Adrenal gland (tissue), 12 donors: ENCODE results near the gene RHOB. TPM values are rescaled to one million over a fixed set of nuclear protein-coding genes. Genes with fewer than 3 reads are reported as not detected.

ENCODE experiments used
- DNase-seq, 7 donors: peaks; one replicate each; pipeline ENCODE4 v3.0.0-alpha.2; 2019 to 2020
- H3K27ac ChIP-seq, 5 donors: fragments of 200-600 bp; sonication (generic) in 4 of 5; 1 replicate in 3 of 5; 2 replicates in 2 of 5; pipeline versions ENCODE4 v1.5.1 to v1.8.0; 2016 to 2020; ENCODE audit warnings: mild to moderate bottlenecking in 1 of 5
- H3K27me3 ChIP-seq: fragments of 200-600 bp; 2 replicates; pipeline ENCODE4 v1.8.0; 2021
- H3K36me3 ChIP-seq, 2 donors: fragments of 200-600 bp; replicated peaks in 1 of 2; 1 replicate in 1 of 2; 2 replicates in 1 of 2; pipeline versions ENCODE4 v1.5.1 to v1.8.0; 2018 to 2022
- H3K4me1 ChIP-seq, 2 donors: fragments of 200-600 bp; replicated peaks in 1 of 2; 1 replicate in 1 of 2; 2 replicates in 1 of 2; pipeline versions ENCODE4 v1.5.1 to v1.8.0; 2018 to 2021
- H3K4me3 ChIP-seq, 4 donors: fragments of 200-600 bp; sonication (generic) in 3 of 4; one replicate each; pipeline ENCODE4 v1.5.1; 2016 to 2018
- H3K9me3 ChIP-seq, 3 donors: fragments of 200-600 bp; sonication (generic) in 1 of 3; replicated peaks in 1 of 3; 1 replicate in 2 of 3; 2 replicates in 1 of 3; pipeline versions ENCODE4 v1.5.1 to v1.8.0; 2016 to 2021
- CTCF ChIP-seq, 6 experiments: fragments of 450-650 bp in 4 of 6; fragments of 200-600 bp in 2 of 6; sonication (generic) in 1 of 6; IDR thresholded peaks; 1 replicate in 5 of 6; 2 replicates in 1 of 6; pipeline versions ENCODE4 v1.5.1 to v1.8.0; 2016 to 2021; ENCODE audit warnings: antibody characterized with exemption in 6 of 6, mild to moderate bottlenecking in 2 of 6, moderate library complexity in 1 of 6
- POLR2A ChIP-seq, 2 donors: fragments of 450-650 bp; IDR thresholded peaks; one replicate each; pipeline ENCODE4 v1.6.1; 2017; ENCODE audit warnings: antibody characterized with exemption in 2 of 2, mild to moderate bottlenecking in 2 of 2, moderate library complexity in 1 of 2
- WGBS, 4 donors: extraction: QIAGEN DNeasy Blood & Tissue Kit in 2 of 4; methylation state at CpG; one replicate each; pipeline versions ENCODE4 v1.1.5 to v1.1.7; 2013 to 2017; 5-methylcytosine and 5-hydroxymethylcytosine counted together
- intact Hi-C, 2 donors: fragments of 100-400 bp; cut with DNase I; formaldehyde crosslinking; loops; one replicate each; pipeline versions ENCODE4 v1.14.1 to v1.15.0; 2022 to 2023
- polyA plus RNA-seq, 3 donors: library from polyadenylated mRNA; stranded (reverse); fragments of 200-250 nt in 2 of 3; fragments of 350-450 nt in 1 of 3; fragmentation: Illumina TruSeq in 1 of 3; extraction: RNeasy Lipid Tissue Mini Kit (QIAGEN cat#74804) in 1 of 3; gene quantifications; one replicate each; pipeline ENCODE4 v1.2.3, GENCODE V29; 2013 to 2014
- total RNA-seq, 9 donors: library from RNA; depleted of rRNA in 4 of 9; stranded (reverse); fragments of >200 nt in 4 of 9; fragments of 120-200 nt in 1 of 9; fragmentation: NEBNext Ultra II Directional in 1 of 9; extraction: Animal tissue kit (Norgen Biotek cat#: 25700) in 1 of 9; gene quantifications; one replicate each; pipeline versions ENCODE4 v1.1.0 to v1.2.4, GENCODE V29; 2013 to 2023
- donor health status: healthy with polysubstance abuse.
- donor health status: Bipolar disorder and iron deficiency.
- donor health status: DM: yes; HTN: yes; CAD: no.
- donor health status: DM: no; HTN: no; CAD: no.
- donor health status: DM: no; HTN: no; CAD: no.
- donor health status: DM: yes; HTN: yes; CAD: no.

Gene RHOB
- total and polyA plus RNA-seq, 12 donors, result 130 to 1,281 (median 417) TPM

DNA sequence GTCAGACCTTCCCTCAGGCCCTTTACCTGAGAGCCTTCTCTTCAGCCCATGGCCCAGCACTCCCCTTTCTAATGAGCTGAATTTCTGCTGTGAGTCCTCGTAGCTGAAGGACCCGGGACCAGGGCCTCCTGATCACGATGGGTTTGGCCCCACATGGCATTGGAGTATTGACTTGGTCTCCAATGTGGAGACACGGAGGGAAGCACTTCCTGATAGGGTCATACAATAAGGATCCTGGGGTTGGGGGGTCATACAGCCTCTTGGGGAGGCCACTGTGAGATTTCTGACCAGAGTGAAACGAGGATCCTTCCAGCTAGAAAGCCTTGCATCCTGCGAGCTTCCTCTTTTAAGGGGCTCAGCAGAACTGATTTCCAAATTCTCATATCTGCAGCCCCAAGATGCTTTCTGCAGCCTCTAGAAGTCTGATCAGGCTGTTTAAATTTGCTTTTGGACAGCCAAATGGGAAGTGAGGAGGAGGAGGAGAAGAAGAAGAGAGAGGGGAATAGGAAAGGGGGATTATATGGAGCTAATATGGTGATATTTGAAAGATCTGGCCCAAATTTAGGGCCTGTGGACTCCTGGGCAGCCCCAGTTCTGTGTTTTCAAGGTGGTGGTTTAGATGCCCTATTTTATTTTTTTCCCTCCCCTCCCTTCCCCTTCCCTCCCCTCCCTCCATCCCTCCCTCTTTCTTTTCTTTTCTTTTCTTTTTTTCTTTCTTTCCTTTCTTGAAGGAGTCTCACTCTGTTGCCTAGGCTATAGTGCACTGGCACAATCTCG, 38.9 kb downstream of the RHOB start:
- WGBS, 4 donors, result 65 to 96% (median 77%) methylated on average over 7 of the region's 7 CpGs

GRCh38 chr2:20486571-20486970, 39.7 kb downstream of the RHOB start:
- DNase-seq, result peak in 2 of 7 donors; percentile 18 to 43

More for the DNA sequence above, 38.9 kb downstream of the RHOB start:
- H3K9me3 ChIP-seq, result no peaks in the 10 kb centered on the region
- no peaks in the 10 kb centered on the region for H3K27me3 ChIP-seq
- no peaks in the 10 kb centered on the region for H3K36me3 ChIP-seq
- no peak overlapping the region for H3K27ac ChIP-seq
- peak in 1 of 7 donors; percentile 0 for DNase-seq
- TF ChIP-seq POLR2A (IDR thresholded peaks at IDR 0.05) (no peak), CTCF (IDR thresholded peaks at IDR 0.05) (no peak)
- intact Hi-C loops, result loop anchor here in 1 of 2 donors (5.0 kb wide), 1 partner anchor 33 kb away; no protein-coding TSS in a partner anchor
- H3K4me3 ChIP-seq, result no peak overlapping the region
- H3K4me1 ChIP-seq, result peaks cover 14 to 45% of the 10 kb centered on the region in 2 donors

DNA sequence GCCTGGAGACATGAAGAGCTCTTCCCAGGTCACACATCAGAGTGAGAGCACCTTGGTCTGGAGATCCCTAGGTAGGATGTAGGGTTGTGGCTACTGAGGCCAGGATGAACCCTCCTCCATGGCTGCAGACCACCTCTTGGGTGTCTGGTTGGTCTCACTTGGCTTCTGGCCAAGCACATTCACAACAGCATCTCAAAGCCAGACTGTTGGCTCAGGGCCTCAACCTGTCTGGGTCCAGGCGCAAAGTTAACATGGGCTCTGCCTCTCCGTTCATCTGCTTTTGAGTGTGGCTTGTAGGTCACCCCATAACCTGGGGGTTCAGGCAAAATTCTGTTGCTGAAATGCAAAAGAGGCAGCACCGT, 40.1 kb downstream of the RHOB start:
- Histone ChIP-seq H3K4me3 (no peak overlapping the region), H3K4me1 (peaks cover 20 to 49% of the 10 kb centered on the region in 2 donors), H3K27ac (no peak overlapping the region), H3K9me3 (no peaks in the 10 kb centered on the region), H3K27me3 (no peaks in the 10 kb centered on the region), H3K36me3 (no peaks in the 10 kb centered on the region)
- TF ChIP-seq CTCF (IDR thresholded peaks at IDR 0.05) (no peak), POLR2A (IDR thresholded peaks at IDR 0.05) (no peak)
- intact Hi-C loops, result loop anchor here in 1 of 2 donors (5.0 kb wide), 1 partner anchor 35 kb away; no protein-coding TSS in a partner anchor
- DNase-seq, result peak in 1 of 7 donors; percentile 49
- WGBS, 4 donors, result 87 to 97% (median 89%) methylated on average over 3 of the region's 3 CpGs

More at GRCh38 chr2:20486571-20486970, 39.7 kb downstream of the RHOB start:
- intact Hi-C loops, result loop anchor here in 1 of 2 donors (5.0 kb wide), 1 partner anchor 34 kb away; no protein-coding TSS in a partner anchor
- peaks cover 19 to 49% of the 10 kb centered on the region in 2 donors for H3K4me1 ChIP-seq
- no peak overlapping the region for H3K27ac ChIP-seq
- no peaks in the 10 kb centered on the region for H3K9me3 ChIP-seq
- no peak for TF ChIP-seq CTCF (IDR thresholded peaks at IDR 0.05)
- TF ChIP-seq POLR2A (IDR thresholded peaks at IDR 0.05), result no peak
- no peak overlapping the region for H3K4me3 ChIP-seq
- H3K27me3 ChIP-seq, result no peaks in the 10 kb centered on the region
- 82 to 100% (median 96%) methylated on average over 1 to 3 of the region's 3 CpGs for WGBS, 4 donors
- no peaks in the 10 kb centered on the region for H3K36me3 ChIP-seq

DNA sequence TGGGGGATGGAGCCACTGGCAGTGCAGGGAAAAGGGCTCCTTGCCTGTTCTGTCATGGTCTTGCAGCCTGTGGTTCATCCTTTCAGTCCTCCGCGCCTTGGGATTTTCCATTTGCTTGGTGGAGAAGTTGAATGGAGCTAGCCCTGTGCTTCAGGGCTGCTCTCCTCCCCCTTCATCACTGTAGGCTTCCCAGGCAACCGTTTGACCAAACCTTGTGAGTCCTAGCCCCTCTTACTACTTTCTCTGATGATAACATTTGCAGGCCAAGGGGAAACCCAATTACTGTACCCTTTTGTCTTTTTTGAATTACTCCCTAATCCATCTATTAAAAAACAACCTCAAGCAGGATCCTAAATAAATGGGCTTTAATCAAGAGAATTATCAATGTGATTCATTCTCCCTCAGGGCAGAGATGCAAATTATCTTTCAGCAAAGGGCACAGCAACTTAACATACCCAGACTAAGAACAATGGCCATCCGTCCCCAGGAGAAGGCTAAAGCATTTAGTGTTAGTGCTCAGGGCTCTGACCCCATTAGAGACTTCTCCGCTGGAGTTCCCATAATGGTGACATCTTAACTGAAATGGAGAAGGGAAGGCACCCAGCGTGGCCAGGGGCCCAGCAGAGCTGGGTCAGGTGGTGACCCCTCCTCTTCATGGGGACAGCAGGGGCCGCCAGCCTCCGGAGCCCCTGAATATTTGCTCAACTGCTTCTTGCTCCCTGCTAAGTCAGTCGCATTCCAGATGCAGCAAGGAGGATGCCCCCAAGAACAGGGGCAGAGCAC, 40.7 kb downstream of the RHOB start:
- 84 to 88% (median 86%) methylated on average over 8 to 9 of the region's 9 CpGs for WGBS, 4 donors
- no peaks in the 10 kb centered on the region for H3K27me3 ChIP-seq
- H3K27ac ChIP-seq, result peak overlapping the region in 2 of 5 donors; percentile 13 to 38
- peak in 1 of 7 donors; percentile 31 for DNase-seq
- H3K9me3 ChIP-seq, result no peaks in the 10 kb centered on the region
- TF ChIP-seq CTCF (IDR thresholded peaks at IDR 0.05) (no peak), POLR2A (IDR thresholded peaks at IDR 0.05) (no peak)
- intact Hi-C loops, result loop anchor here in 1 of 2 donors (5.0 kb wide), 1 partner anchor 35 kb away; no protein-coding TSS in a partner anchor
- H3K4me3 ChIP-seq, result no peak overlapping the region
- no peaks in the 10 kb centered on the region for H3K36me3 ChIP-seq
- peaks cover 20 to 49% of the 10 kb centered on the region in 2 donors for H3K4me1 ChIP-seq
